H1 (cell line): ENCODE results near the gene LCLAT1. TPM values are rescaled to one million over a fixed set of nuclear protein-coding genes. Genes with fewer than 3 reads are reported as not detected.
A peak's percentile ranks its signal among the peaks of the same experiment; 100 is the strongest.

Experiments used
- CTCF ChIA-PET: fragments of 300-600 bp; sonication (Branson Sonifier 250); formaldehyde crosslinking; loops from one replicate; lab custom pipeline; 2021; ENCODE audit not compliant: partially characterized antibody; lab: Charles Lee
- POLR2A ChIA-PET: fragments of 300-600 bp; sonication (Branson Sonifier 250); formaldehyde crosslinking; loops from one replicate; lab custom pipeline; 2021; ENCODE audit warnings: inconsistent platforms; ENCODE audit not compliant: partially characterized antibody; lab: Charles Lee
- DNase-seq, 2 experiments: peaks; one replicate each; pipeline versions ENCODE4 v3.0.0 to v3.0.0-alpha.2; 2010 to 2022; ENCODE audit warnings: low spot score in 2 of 2, low read depth in 1 of 2, mixed read lengths in 1 of 2
- FAIRE-seq: peaks from 2 replicates; lab custom pipeline; 2011; peaks lifted over from hg19 to GRCh38; lab: Jason Lieb, UNC
- H2AFZ ChIP-seq: 2 replicates; pipeline ENCODE4 v1.8.1; 2012; ENCODE audit warnings: low read length, inconsistent platforms
- H2AK5ac ChIP-seq: 2 replicates; pipeline ENCODE4 v1.6.1; 2013; ENCODE audit warnings: low read depth, low read length
- H2BK120ac ChIP-seq: replicated peaks from 2 replicates; pipeline ENCODE3; 2013; ENCODE audit warnings: low read depth, low read length, inconsistent platforms
- H2BK12ac ChIP-seq: 2 replicates; pipeline ENCODE4 v1.6.1; 2013; ENCODE audit warnings: low read depth, low read length
- H2BK15ac ChIP-seq: 2 replicates; pipeline ENCODE4 v1.6.1; 2013; ENCODE audit warnings: low read length
- H2BK20ac ChIP-seq: 2 replicates; pipeline ENCODE4 v1.6.1; 2013; ENCODE audit warnings: low read length
- H2BK5ac ChIP-seq: 2 replicates; pipeline ENCODE4 v1.6.1; 2013; ENCODE audit warnings: low read depth, low read length
- H3K14ac ChIP-seq: 2 replicates; pipeline ENCODE4 v1.6.1; 2013; ENCODE audit warnings: inconsistent platforms; ENCODE audit not compliant: insufficient read length
- H3K18ac ChIP-seq: 2 replicates; pipeline ENCODE4 v1.6.1; 2013; ENCODE audit warnings: low read length; ENCODE audit errors: extremely low read depth
- H3K23ac ChIP-seq: 2 replicates; pipeline ENCODE4 v1.6.1; 2013; ENCODE audit warnings: inconsistent platforms; ENCODE audit not compliant: insufficient read length
- H3K23me2 ChIP-seq: 2 replicates; pipeline ENCODE4 v1.6.1; 2013; ENCODE audit warnings: low read depth, low read length
- H3K27ac ChIP-seq: 2 replicates; pipeline ENCODE4 v1.6.1; 2011; ENCODE audit warnings: low read depth, low read length, inconsistent platforms
- H3K27me3 ChIP-seq, 4 experiments: replicated peaks in 1 of 4; 1 replicate in 1 of 4; 2 replicates in 3 of 4; pipeline versions ENCODE4 v1.6.1 to v1.8.1; 2011 to 2013; ENCODE audit warnings: low read length in 3 of 4, mild to moderate bottlenecking in 3 of 4, inconsistent platforms in 2 of 4, mixed read lengths in 2 of 4, moderate library complexity in 1 of 4; ENCODE audit not compliant: control insufficient read depth in 3 of 4, insufficient read depth in 3 of 4; ENCODE audit errors: extremely low read depth in 1 of 4
- H3K36me3 ChIP-seq, 4 experiments: 2 replicates each; pipeline versions ENCODE4 v1.6.1 to v1.8.1; 2011 to 2013; ENCODE audit warnings: mild to moderate bottlenecking in 4 of 4, low read length in 3 of 4, moderate library complexity in 2 of 4, control low read depth in 1 of 4, inconsistent platforms in 1 of 4; ENCODE audit not compliant: insufficient read depth in 4 of 4, control insufficient read depth in 2 of 4
- H3K4ac ChIP-seq: replicated peaks from 2 replicates; pipeline ENCODE3; 2013; ENCODE audit warnings: low read length, low read depth, mixed read lengths, inconsistent platforms; ENCODE audit not compliant: insufficient read length
- H3K4me1 ChIP-seq, 4 experiments: replicated peaks in 1 of 4; 1 replicate in 1 of 4; 2 replicates in 3 of 4; pipeline versions ENCODE4 v1.6.1 to v1.8.1; 2011 to 2013; ENCODE audit warnings: low read length in 3 of 4, inconsistent platforms in 2 of 4, mixed read lengths in 1 of 4; ENCODE audit not compliant: insufficient read depth in 4 of 4, control insufficient read depth in 3 of 4
- H3K4me2 ChIP-seq, 2 experiments: 2 replicates each; pipeline versions ENCODE4 v1.6.1 to v1.8.1; 2011 to 2013; ENCODE audit warnings: low read depth in 2 of 2, low read length in 2 of 2, control low read depth in 1 of 2, inconsistent platforms in 1 of 2, mild to moderate bottlenecking in 1 of 2; ENCODE audit not compliant: insufficient read depth in 1 of 2
- H3K4me3 ChIP-seq, 4 experiments: fragments of 200-600, 300-600 bp in 1 of 4; sonication (generic), shearing (Covaris generic), sonication (Bioruptor Twin) in 1 of 4; 2 replicates each; pipeline versions ENCODE4 v1.5.1 to v1.8.1; 2011 to 2016; ENCODE audit warnings: low read length in 4 of 4, low read depth in 3 of 4, control low read depth in 2 of 4, inconsistent platforms in 2 of 4, mild to moderate bottlenecking in 2 of 4, mixed read lengths in 1 of 4, moderate library complexity in 1 of 4; ENCODE audit not compliant: insufficient read depth in 2 of 4; ENCODE audit errors: extremely low read depth in 1 of 4
- H3K56ac ChIP-seq: replicated peaks from 2 replicates; pipeline ENCODE3; 2013; ENCODE audit warnings: low read depth, mild to moderate bottlenecking, mixed read lengths, low read length, inconsistent platforms; ENCODE audit not compliant: insufficient read length
- H3K79me1 ChIP-seq: 2 replicates; pipeline ENCODE4 v1.6.1; 2013; ENCODE audit warnings: low read depth, low read length, control low read depth
- H3K79me2 ChIP-seq, 2 experiments: 2 replicates each; pipeline versions ENCODE4 v1.6.1 to v1.8.1; 2012 to 2013; ENCODE audit warnings: low read length in 2 of 2, mild to moderate bottlenecking in 2 of 2, inconsistent platforms in 1 of 2; ENCODE audit not compliant: insufficient read depth in 2 of 2, control insufficient read depth in 1 of 2
- H3K9ac ChIP-seq, 4 experiments: replicated peaks in 1 of 4; 1 replicate in 1 of 4; 2 replicates in 3 of 4; pipeline versions ENCODE4 v1.6.1 to v1.8.1; 2011 to 2013; ENCODE audit warnings: low read depth in 3 of 4, low read length in 3 of 4, control low read depth in 2 of 4, mild to moderate bottlenecking in 2 of 4, moderate library complexity in 2 of 4, inconsistent platforms in 1 of 4; ENCODE audit errors: extremely low read depth in 1 of 4
- H3K9me3 ChIP-seq, 2 experiments: 2 replicates each; pipeline versions ENCODE4 v1.6.1 to v1.8.1; 2012 to 2013; ENCODE audit warnings: mild to moderate bottlenecking in 2 of 2, moderate library complexity in 2 of 2, control low read depth in 1 of 2, inconsistent platforms in 1 of 2, low read depth in 1 of 2, low read length in 1 of 2, mixed read lengths in 1 of 2; ENCODE audit not compliant: insufficient read depth in 2 of 2
- H4K20me1 ChIP-seq, 2 experiments: replicated peaks in 1 of 2; 2 replicates each; pipeline versions ENCODE3 to v1.8.1; 2011 to 2013; ENCODE audit warnings: inconsistent platforms in 2 of 2, low read length in 2 of 2, mild to moderate bottlenecking in 1 of 2; ENCODE audit not compliant: insufficient read depth in 2 of 2, control insufficient read depth in 1 of 2
- H4K5ac ChIP-seq: 2 replicates; pipeline ENCODE4 v1.6.1; 2013; ENCODE audit warnings: low read length, low read depth, mixed read lengths, inconsistent platforms; ENCODE audit not compliant: insufficient read length
- H4K8ac ChIP-seq: 2 replicates; pipeline ENCODE4 v1.8.0; 2013; ENCODE audit warnings: mild to moderate bottlenecking, moderate library complexity, low read length, inconsistent platforms; ENCODE audit not compliant: insufficient read depth; ENCODE audit errors: extremely low read depth
- H4K91ac ChIP-seq: replicated peaks from 2 replicates; pipeline ENCODE3; 2013; ENCODE audit warnings: low read length, mixed read lengths, inconsistent platforms; ENCODE audit not compliant: insufficient read length
- CREB1 ChIP-seq: IDR thresholded peaks from 2 replicates; pipeline ENCODE4 v1.6.1; 2012; ENCODE audit warnings: inconsistent platforms
- CTBP2 ChIP-seq: IDR thresholded peaks from 2 replicates; pipeline ENCODE4 v1.7.0; 2011; ENCODE audit warnings: borderline replicate concordance, mild to moderate bottlenecking, moderate library complexity, mixed read lengths, low read length; ENCODE audit not compliant: insufficient read depth, insufficient read length
- JUN ChIP-seq: IDR thresholded peaks from 2 replicates; pipeline ENCODE4 v1.6.1; 2011; ENCODE audit warnings: low read depth, mild to moderate bottlenecking, improper control_type of control experiment, low read length
- POLR2AphosphoS5 ChIP-seq: IDR thresholded peaks from 2 replicates; pipeline ENCODE4 v1.6.1; 2011; ENCODE audit warnings: low read depth, low read length
- POU5F1 ChIP-seq: IDR thresholded peaks from 2 replicates; pipeline ENCODE4 v1.6.1; 2011; ENCODE audit warnings: low read depth, mild to moderate bottlenecking, low read length, moderate library complexity
- SP1 ChIP-seq: IDR thresholded peaks from 2 replicates; pipeline ENCODE4 v1.6.1; 2011; ENCODE audit warnings: low read depth, low read length
- TBP ChIP-seq: IDR thresholded peaks from 2 replicates; pipeline ENCODE4 v1.6.1; 2011; ENCODE audit warnings: low read depth, low read length, improper control_type of control experiment
- WGBS, 2 experiments: shearing (Covaris generic) in 1 of 2; methylation state at CpG; one replicate each; pipeline versions ENCODE4 v1.1.6 to v1.1.7; 2013 to 2015; ENCODE audit warnings: low lambda C conversion rate in 2 of 2, mixed read lengths in 2 of 2, inconsistent platforms in 1 of 2, low coverage in 1 of 2, missing lambda C conversion rate in 1 of 2; ENCODE audit not compliant: insufficient replicate concordance in 2 of 2, insufficient coverage in 1 of 2, insufficient read length in 1 of 2; ENCODE audit errors: extremely low coverage in 1 of 2, missing lambda C conversion rate in 1 of 2; 5-methylcytosine and 5-hydroxymethylcytosine counted together
- polyA plus RNA-seq, 7 experiments: library from polyadenylated mRNA; depleted of rRNA in 3 of 7; stranded (reverse) in 5 of 7; unstranded in 2 of 7; fragments of >200 nt in 5 of 7; fragments of 200-250 nt in 2 of 7; gene quantifications; 1 replicate in 5 of 7; 2 replicates in 1 of 7; 4 replicates in 1 of 7; pipeline versions ENCODE4 v1.2.1 to v1.2.3, GENCODE V29; 2011 to 2013; ENCODE audit warnings: missing spikeins in 2 of 7, mixed read lengths in 2 of 7
- total RNA-seq: library from RNA; stranded (reverse); fragmentation: NEBNext Ultra II Directional; extraction: Animal tissue kit (Norgen Biotek cat#: 25700); gene quantifications from 2 replicates; pipeline ENCODE4 v1.2.1, GENCODE V29; 2021
- TF ChIP-seq, protein P1 (sequence below): IDR thresholded peaks from 2 replicates; pipeline ENCODE4 v1.6.1; 2012; ENCODE audit warnings: inconsistent platforms

The LCLAT1 gene
- total and polyA plus RNA-seq, 2 of the 8 experiments (the other 6 are each of a cell fraction or from before 2014, with no cell fraction given) = 7.6 to 22.0 TPM

- Histone ChIP-seq H2BK20ac (no peak overlapping the region), H3K27me3 (no peaks in the 10 kb centered on the region), H3K14ac (no peak overlapping the region), H4K5ac (no peak overlapping the region), H2BK15ac (no peak overlapping the region), H2BK12ac (no peak overlapping the region), H3K18ac (no peak overlapping the region), H3K4ac (no peak overlapping the region), H3K79me2 (no peaks in the 10 kb centered on the region), H4K8ac (no peak overlapping the region), H3K4me1 (peaks cover 5 to 15% (median 9%) of the 10 kb centered on the region in 4 experiments; a peak in 5 of 7 replicates), H3K9me3 (no peaks in the 10 kb centered on the region), H4K91ac (no peak overlapping the region), H3K27ac (no peak overlapping the region), H3K79me1 (no peaks in the 10 kb centered on the region), H3K4me3 (no peak overlapping the region), H2BK5ac (no peak overlapping the region), H2AK5ac (no peak overlapping the region), H3K23ac (no peak overlapping the region), H4K20me1 (no peaks in the 10 kb centered on the region), H3K4me2 (0 out of 4 replicates have a peak overlapping the region, but pooled peaks have one; percentile 7 to 35), H3K56ac (no peak overlapping the region), H2BK120ac (no peak overlapping the region), H3K23me2 (no peaks in the 10 kb centered on the region), H2AFZ (peak overlapping the region; percentile 80), H3K36me3 (no peaks in the 10 kb centered on the region), H3K9ac (no peak overlapping the region)
- FAIRE-seq = no peak
- 80% methylated on average over 3 of the region's 3 CpGs; no CpG with 5 or more reads in 1 of the 2 experiments for WGBS, 2 experiments
- ChIA-PET CTCF (interaction anchor here (0.6 to 1.4 kb wide), 4 partner anchors 67 to 617 kb away, joined by 3 to 5 read pairs (median 4); no protein-coding TSS in a partner anchor), POLR2A (no interaction called here)
- DNase-seq = no peak
- no peak for TF ChIP-seq CREB1
- TF ChIP-seq, protein P1, sequence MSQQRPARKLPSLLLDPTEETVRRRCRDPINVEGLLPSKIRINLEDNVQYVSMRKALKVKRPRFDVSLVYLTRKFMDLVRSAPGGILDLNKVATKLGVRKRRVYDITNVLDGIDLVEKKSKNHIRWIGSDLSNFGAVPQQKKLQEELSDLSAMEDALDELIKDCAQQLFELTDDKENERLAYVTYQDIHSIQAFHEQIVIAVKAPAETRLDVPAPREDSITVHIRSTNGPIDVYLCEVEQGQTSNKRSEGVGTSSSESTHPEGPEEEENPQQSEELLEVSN = no peak
- no peak for TF ChIP-seq POU5F1
- TF ChIP-seq TBP = no peak
- TF ChIP-seq SP1 = no peak
- TF ChIP-seq POLR2AphosphoS5 = no peak
- TF ChIP-seq JUN = no peak
- TF ChIP-seq CTBP2 = no peak
Measured at GRCh38 chr2:30421026-30421603, 25.9 kb upstream of the LCLAT1 start.
